Peyer's patch (tissue), 4 donors: Measurements from ENCODE around the gene TNRC6A. TPM values are rescaled to one million over a fixed set of nuclear protein-coding genes. Genes with fewer than 3 reads are reported as not detected.

Experiments
- DNase-seq, 3 donors: peaks; one replicate each; pipeline ENCODE4 v3.0.0-alpha.2; 2017 to 2019
- H3K27ac ChIP-seq, 4 donors: fragments of 200-600 bp; sonication (generic); one replicate each; pipeline ENCODE4 v1.5.1; 2016 to 2019
- H3K27me3 ChIP-seq, 2 donors: fragments of 200-600 bp; sonication (generic); one replicate each; pipeline ENCODE4 v1.5.1; 2019
- H3K36me3 ChIP-seq, 3 donors: fragments of 200-600 bp; sonication (generic); one replicate each; pipeline ENCODE4 v1.5.1; 2016 to 2019
- H3K4me1 ChIP-seq, 4 donors: fragments of 200-600 bp; sonication (generic); one replicate each; pipeline ENCODE4 v1.5.1; 2016 to 2019
- H3K4me3 ChIP-seq, 4 donors: fragments of 200-600 bp; sonication (generic); 1 replicate in 3 of 4; 2 replicates in 1 of 4; pipeline ENCODE4 v1.5.1; 2016 to 2019; ENCODE audit warnings: mild to moderate bottlenecking in 1 of 4
- H3K9me3 ChIP-seq, 4 donors: fragments of 200-600 bp; sonication (generic); one replicate each; pipeline ENCODE4 v1.5.1; 2016 to 2019; ENCODE audit warnings: mild to moderate bottlenecking in 1 of 4
- POLR2A ChIP-seq, 2 donors: fragments of 450-650 bp; IDR thresholded peaks; one replicate each; pipeline ENCODE4 v1.5.1; 2017; ENCODE audit warnings: antibody characterized with exemption in 2 of 2, mild to moderate bottlenecking in 2 of 2, moderate library complexity in 2 of 2
- total RNA-seq, 4 donors: library from RNA; depleted of rRNA; stranded (reverse); fragments of >200 nt; gene quantifications; one replicate each; pipeline ENCODE4 v1.1.0, GENCODE V29; 2016
- TF ChIP-seq, protein P1 (sequence below), 6 experiments: fragments of 450-650 bp in 4 of 6; fragments of 200-600 bp in 2 of 6; sonication (generic) in 1 of 6; IDR thresholded peaks; one replicate each; pipeline ENCODE4 v1.5.1; 2017 to 2019; ENCODE audit warnings: antibody characterized with exemption in 6 of 6, mild to moderate bottlenecking in 3 of 6, moderate library complexity in 1 of 6

Gene TNRC6A
- total RNA-seq, 4 donors from 2014 or later: 47.3 to 316 (median 85.5) TPM

DNA sequence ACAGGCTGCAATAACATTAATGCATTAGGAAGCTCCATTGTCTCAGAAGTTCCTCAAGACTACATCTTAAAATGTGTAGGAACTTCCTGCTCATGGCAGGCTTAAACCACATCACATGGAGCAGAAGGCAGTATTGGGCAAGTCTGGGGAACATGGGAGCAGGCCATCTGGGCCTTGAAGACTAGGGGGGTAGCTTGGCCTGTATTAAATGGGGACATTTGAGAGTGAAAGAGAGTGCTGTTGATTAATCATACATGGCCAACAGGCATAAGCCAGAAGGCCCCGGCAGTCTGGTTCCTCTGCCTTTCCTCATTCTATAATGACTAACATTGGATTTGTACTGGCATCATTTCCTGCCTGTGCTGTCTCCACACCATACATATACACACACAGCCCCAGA is 91.1 kb downstream of the TNRC6A start:
- H3K27me3 ChIP-seq: no peaks in the 10 kb centered on the region
- no peak for DNase-seq
- H3K36me3 ChIP-seq: peaks cover 0 to 85% (median 0%) of the 10 kb centered on the region in 3 donors
- H3K4me1 ChIP-seq: no peaks in the 10 kb centered on the region
- no peaks in the 10 kb centered on the region for H3K9me3 ChIP-seq
- no peak overlapping the region for H3K27ac ChIP-seq
- H3K4me3 ChIP-seq: no peak overlapping the region
- TF ChIP-seq POLR2A (IDR thresholded peaks at IDR 0.05): no peak
- TF ChIP-seq, protein P1, sequence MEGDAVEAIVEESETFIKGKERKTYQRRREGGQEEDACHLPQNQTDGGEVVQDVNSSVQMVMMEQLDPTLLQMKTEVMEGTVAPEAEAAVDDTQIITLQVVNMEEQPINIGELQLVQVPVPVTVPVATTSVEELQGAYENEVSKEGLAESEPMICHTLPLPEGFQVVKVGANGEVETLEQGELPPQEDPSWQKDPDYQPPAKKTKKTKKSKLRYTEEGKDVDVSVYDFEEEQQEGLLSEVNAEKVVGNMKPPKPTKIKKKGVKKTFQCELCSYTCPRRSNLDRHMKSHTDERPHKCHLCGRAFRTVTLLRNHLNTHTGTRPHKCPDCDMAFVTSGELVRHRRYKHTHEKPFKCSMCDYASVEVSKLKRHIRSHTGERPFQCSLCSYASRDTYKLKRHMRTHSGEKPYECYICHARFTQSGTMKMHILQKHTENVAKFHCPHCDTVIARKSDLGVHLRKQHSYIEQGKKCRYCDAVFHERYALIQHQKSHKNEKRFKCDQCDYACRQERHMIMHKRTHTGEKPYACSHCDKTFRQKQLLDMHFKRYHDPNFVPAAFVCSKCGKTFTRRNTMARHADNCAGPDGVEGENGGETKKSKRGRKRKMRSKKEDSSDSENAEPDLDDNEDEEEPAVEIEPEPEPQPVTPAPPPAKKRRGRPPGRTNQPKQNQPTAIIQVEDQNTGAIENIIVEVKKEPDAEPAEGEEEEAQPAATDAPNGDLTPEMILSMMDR (IDR thresholded peaks at IDR 0.05): no peak

DNA sequence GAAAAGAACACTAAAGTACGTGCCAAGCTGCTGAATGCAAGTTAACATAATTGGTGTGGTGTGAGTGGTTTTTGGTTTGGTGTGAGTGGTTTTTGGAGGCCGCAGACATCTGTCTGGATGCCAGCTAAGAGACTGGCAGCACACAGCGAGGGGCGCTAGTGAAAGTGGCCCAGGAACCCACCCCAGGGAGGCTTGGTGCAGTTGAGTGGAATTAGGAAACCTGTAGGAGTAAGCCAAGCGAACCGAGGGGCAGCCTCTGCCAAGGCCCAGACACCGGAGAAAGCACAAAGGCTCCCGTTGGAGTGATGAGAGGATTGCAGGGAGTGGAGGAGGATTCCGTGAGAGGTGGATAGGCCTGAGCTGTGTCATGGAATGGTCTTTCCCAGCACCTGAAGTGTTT is 91.7 kb downstream of the TNRC6A start:
- no peaks in the 10 kb centered on the region for H3K9me3 ChIP-seq
- H3K36me3 ChIP-seq: peaks cover 0 to 84% (median 0%) of the 10 kb centered on the region in 3 donors
- H3K4me3 ChIP-seq: no peak overlapping the region
- no peak for DNase-seq
- TF ChIP-seq POLR2A (IDR thresholded peaks at IDR 0.05): no peak
- TF ChIP-seq, protein P1 (IDR thresholded peaks at IDR 0.05): no peak
- no peaks in the 10 kb centered on the region for H3K27me3 ChIP-seq
- no peaks in the 10 kb centered on the region for H3K4me1 ChIP-seq
- H3K27ac ChIP-seq: no peak overlapping the region

DNA sequence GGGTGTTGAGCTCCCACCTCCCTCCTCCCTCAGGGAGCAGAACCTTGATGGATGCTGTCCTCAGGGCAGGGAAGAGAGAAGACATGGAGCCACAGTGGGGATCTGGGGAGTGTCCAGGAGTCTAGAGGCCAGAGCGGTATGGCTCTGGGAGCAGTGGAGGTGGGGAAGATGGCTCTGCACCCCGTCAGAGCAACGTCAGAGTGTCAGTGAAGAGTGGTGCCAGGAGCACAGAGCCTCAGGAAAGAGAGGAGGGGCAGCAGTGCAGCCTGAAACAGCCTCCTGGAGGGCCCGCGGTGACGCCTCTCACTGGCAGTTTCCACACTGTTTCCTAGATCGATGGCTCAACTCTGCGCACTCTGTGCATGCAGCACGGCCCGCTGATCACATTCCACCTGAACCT is 93.1 kb downstream of the TNRC6A start:
- no peaks in the 10 kb centered on the region for H3K4me1 ChIP-seq
- H3K36me3 ChIP-seq: peaks cover 0 to 81% (median 0%) of the 10 kb centered on the region in 3 donors
- DNase-seq: no peak
- no peak for TF ChIP-seq POLR2A (IDR thresholded peaks at IDR 0.05)
- TF ChIP-seq, protein P1 (IDR thresholded peaks at IDR 0.05): no peak
- H3K27me3 ChIP-seq: no peaks in the 10 kb centered on the region
- H3K9me3 ChIP-seq: no peaks in the 10 kb centered on the region
- no peak overlapping the region for H3K4me3 ChIP-seq
- no peak overlapping the region for H3K27ac ChIP-seq

DNA sequence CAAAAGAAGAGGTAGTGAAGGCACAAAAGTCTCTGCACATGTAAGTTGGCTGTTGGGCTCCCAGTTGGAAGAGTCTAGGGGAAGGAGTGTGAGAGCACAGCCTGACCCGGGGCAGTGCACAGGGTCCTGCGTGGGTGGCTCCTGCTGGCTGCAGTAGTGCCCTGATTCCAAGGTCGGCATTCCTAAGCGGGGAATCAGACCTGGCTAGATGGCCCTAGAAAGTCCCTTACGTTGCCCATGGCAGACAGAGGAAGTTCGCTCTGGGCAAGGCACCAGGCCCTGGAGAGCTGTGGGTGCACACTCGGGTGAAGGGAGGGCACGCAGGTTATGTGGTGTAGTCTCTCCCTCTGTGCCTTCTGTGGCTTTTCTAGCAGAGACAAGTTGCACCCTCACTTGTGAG is 93.5 kb downstream of the TNRC6A start:
- TF ChIP-seq POLR2A (IDR thresholded peaks at IDR 0.05): no peak
- TF ChIP-seq, protein P1 (IDR thresholded peaks at IDR 0.05): no peak
- Histone ChIP-seq H3K4me1 (no peaks in the 10 kb centered on the region), H3K27ac (no peak overlapping the region), H3K36me3 (peaks cover 0 to 81% (median 0%) of the 10 kb centered on the region in 3 donors), H3K27me3 (no peaks in the 10 kb centered on the region), H3K4me3 (no peak overlapping the region), H3K9me3 (no peaks in the 10 kb centered on the region)
- no peak for DNase-seq

DNA sequence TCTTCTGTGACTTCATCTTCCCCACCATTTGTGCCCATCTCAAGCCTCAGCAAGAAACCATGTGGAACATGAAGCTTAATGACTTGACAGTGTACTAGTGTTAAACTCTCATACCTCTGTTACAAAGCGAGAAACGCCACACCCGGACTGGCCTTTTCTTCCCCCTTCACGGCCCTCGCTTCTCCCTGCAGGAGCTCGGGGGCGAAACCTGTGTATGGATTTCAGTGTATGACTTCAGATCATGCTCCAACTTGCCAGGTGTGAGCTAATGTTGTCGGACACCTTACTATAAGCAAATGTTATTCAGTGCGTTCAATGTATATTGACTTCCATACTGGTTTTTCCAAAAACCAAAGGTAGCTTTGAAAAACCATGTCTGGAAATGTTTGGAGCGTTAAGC is 96.2 kb downstream of the TNRC6A start:
- no peak for DNase-seq
- peaks cover 0 to 65% (median 0%) of the 10 kb centered on the region in 3 donors for H3K36me3 ChIP-seq

More for the DNA sequence above, 96.2 kb downstream of the TNRC6A start:
- Histone ChIP-seq H3K27ac (no peak overlapping the region), H3K9me3 (no peaks in the 10 kb centered on the region), H3K4me1 (no peaks in the 10 kb centered on the region), H3K27me3 (no peaks in the 10 kb centered on the region), H3K4me3 (no peak overlapping the region)
- TF ChIP-seq, protein P1 (IDR thresholded peaks at IDR 0.05): no peak
- no peak for TF ChIP-seq POLR2A (IDR thresholded peaks at IDR 0.05)
